HG03175 (cell line): Measurements from ENCODE around the gene PAK4.

Experiments used
- ATAC-seq: cut with Tn5 transposase; IDR thresholded peaks from one replicate; pipeline ENCODE4 v1.9.1; 2021; ENCODE audit warnings: mild to moderate bottlenecking, moderate library complexity; ENCODE audit not compliant: unreplicated experiment

The PAK4 gene

DNA sequence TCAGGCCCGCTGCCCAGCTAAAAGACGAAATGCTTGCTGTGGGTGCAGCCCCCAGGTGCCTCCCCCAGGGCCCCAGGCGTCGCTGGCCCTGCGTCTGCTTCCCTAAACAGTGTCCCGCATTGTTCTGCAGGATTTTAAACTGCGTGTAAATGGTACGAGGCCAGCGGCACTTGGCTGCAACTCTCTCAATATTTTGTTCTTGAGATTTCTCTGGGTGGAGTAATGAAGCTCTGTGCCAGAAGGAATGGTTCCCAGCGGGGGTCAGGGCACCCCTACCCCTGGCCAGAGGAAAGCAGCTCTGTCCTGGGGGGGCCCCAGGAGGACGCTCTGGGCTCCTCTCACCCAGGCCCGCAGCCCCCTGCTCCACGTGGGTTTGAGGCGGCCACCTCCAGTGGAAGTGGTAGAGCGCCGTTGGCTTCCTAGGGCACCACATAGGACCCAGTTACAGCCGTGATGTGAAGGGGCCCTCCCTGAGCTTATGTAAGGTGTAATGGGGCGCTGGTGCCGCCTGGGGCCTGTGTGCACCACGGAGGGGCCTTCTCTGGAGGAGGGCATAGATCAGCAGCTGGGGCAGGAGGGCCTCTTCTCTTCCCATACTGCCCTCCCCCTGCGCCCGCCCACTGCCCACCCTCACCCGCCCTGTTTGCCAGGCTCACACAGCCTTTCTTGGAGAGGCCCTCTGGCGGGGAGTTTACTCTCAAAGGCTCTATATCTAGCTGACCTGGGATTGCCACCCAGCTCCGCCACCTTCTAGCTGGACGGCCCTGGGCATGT is 19.8 kb downstream of the PAK4 start:
- no peak for ATAC-seq

DNA sequence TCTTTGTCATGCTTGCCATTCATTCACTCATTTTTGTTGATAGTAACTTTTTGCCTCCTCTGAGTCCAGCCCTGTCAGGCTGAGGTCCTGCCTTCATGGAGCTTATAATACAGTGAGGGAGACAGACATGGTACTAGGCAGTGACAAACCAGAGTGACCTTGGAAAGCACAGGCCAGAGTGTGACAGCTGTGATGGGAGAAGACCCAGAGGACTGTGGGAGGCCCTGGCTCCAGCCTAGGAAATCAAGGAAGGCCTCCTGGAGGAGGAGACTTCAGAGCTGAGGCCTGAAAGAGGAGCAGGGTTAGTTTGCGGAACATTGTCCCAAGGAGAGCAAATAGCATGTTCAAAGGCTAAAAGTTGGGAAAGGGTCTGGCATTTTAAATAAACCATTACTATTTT is 20.5 kb downstream of the PAK4 start:
- no peak for ATAC-seq

DNA sequence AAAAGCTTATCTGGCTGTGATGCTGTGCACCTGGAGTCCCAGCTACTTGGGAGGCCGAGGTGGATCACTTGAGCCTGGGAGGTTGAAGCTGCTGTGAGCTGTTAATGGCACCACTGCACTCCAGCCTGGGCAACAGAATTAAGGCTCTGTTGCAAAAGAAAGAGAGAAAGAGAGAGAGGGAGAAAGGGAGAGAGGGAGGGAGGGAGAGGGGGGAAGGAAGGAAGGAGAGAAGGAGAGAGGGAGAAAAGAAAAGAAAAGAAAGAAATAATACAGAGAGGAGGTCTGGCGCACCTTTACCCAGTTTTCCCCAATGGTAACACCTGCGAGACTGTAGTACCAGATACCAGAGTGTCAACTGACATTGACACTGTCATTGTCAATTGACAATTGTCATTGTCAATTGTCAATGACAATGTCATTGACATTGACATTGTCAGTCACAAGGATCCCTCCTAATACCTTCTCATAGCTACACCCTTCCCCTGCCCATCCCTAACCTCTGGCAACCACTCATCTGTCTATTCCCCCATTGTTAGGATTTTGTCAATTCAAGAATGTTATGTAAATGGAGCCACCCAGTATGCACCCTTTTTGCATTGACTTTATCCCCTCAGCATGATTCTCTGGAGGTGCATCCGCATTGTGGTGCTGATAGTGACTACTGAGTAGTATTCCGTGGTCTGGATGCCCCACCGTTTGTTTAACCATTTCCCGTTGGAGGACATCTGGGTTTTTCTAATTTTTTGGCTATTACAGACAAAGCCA is 21.3 kb downstream of the PAK4 start:
- no peak for ATAC-seq

DNA sequence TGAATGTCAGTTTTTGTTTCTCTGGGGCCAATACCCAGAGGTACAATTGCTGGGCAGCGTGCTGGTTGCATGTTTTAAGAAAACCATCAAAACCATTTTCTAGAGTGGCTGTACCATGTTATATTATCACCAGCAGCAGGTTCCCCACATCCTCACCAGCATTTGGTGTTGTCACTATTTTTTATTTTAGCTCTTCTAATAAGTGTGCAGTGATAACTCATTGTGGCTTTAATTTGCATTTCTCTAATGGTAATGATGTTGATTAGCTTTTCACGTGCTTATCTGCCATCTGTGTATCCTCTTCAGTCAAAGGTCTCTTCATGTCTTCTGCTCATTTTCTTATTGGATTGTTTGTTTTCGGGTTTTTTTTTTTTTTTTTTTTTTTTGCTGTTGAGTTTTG is 21.9 kb downstream of the PAK4 start:
- no peak for ATAC-seq

DNA sequence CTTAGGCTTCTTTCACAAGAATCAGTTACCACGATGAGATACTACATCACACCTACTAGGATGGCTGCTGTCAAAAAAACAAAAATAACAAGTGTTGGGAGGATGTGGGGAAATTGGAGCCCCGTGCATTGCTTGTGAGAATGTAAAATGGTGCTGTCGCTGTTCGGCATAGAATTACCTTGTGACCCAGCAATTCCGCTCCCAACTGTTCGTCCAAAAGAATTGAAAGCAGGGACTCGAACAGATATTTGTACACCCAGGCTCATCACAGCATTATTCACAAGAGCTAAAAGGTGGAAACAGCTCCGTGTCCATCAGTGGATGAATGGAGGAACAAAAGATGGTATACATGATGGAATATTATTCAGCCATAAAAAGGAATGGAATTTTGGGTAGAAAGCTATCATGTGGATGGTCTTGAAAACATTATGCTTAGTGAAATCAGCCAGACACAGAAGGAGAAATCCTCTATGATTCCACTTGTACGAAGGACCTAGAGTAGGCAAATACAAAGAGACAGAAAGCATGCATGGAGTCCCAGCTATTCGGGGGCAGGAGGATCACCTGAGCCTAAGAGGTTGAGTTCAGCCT is 23.4 kb downstream of the PAK4 start:
- no peak for ATAC-seq

DNA sequence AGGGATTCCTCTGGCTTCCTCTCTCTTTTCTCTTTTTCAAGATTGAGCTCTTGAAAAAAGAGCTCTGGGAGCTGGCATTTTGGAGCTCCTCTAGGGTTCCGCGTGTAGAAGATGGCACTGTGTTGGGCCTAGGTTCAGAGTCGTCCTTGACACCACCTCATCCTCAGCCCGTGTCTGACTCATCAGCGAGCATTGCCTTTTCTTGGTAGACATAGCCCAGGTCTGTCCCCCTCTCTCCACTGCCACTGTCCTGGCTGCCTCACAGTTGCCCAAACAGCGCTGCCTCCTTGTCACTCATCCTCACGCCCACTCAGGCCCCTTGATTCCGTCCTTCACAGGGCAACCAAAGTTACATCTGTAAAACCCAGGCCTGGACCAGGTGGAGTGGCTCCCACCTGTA is 24.6 kb downstream of the PAK4 start:
- ATAC-seq, result no peak

DNA sequence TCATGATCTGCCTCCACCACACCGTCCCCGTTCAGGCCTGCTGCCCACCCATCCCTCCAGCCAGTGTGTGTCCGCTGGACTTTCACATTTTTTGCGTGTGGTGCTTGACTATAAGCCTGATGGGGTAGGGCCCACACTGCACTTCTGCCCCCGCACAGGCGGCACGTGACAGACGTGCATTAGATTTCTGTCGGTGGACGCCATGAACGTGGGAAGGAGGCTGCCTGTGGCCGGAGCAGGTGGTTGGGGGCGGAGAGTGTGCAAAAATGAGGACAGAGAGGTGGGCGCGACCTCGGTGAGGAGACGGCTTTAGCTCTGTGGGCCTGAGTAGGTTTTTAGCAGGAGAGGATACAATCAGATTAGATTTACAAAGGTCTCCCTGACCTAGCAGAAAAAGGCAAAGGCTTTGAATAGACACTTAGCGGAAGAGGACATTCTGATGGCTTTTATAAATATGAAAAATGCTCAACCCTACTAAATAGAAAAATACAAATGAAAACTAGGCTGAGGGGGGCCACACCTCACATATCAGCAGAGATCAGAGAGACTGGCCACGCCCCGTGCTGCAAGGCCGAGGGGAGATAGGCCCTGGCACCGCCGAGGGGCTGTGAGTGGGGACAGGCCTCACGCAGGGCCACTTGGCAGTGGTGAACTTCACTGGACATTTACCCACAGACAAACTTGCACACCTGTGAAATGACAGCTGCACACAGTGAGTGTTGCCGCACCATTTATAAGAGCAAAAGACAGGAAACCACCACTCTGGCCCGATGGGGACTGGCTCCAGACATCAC is 25.4 kb downstream of the PAK4 start:
- no peak for ATAC-seq

DNA sequence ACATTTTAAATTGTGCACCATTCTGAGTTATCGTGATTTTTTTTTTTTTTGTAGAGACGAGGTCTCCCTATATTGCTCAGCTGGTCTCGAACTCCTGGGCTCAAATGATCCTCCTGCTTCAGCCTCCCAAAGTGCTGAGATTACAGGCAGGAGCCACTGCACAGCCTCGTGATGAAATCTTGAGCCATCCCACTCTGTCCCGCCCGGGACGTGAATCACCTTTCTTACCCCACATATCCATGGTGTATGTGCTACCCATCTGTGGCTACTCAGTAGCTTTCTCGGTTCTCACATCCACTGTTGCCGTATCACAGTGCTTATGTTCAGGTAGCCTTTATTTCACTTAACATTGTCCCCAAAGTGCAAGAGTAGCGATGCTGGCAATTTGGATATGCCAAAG is 26.5 kb downstream of the PAK4 start:
- no peak for ATAC-seq

DNA sequence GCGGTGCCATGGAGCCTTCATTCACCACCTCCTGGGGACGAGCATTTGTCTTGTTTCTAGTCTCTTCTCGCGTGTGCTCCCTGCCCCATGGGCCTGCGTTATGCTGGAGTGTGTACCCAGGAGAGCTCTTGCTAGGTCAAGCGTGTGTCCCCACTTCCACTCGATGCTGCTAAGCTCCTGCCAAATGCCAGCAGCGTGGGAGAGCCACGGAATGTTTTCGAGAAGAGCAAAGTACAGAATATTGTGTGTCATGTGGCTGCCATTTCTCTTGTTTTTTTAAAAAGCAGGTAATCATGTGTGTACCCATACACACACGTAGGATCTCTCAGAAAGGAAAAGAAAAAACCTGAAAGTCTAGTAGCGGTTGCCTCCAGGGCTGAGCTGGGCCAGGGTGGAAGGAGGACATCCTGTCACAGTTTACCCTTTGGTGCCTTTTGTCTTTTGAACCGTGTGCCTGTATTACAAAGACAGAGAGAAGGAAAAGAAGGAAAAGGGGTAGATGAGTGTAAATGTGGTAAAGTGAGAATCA is 28.6 kb downstream of the PAK4 start:
- ATAC-seq, result no peak

DNA sequence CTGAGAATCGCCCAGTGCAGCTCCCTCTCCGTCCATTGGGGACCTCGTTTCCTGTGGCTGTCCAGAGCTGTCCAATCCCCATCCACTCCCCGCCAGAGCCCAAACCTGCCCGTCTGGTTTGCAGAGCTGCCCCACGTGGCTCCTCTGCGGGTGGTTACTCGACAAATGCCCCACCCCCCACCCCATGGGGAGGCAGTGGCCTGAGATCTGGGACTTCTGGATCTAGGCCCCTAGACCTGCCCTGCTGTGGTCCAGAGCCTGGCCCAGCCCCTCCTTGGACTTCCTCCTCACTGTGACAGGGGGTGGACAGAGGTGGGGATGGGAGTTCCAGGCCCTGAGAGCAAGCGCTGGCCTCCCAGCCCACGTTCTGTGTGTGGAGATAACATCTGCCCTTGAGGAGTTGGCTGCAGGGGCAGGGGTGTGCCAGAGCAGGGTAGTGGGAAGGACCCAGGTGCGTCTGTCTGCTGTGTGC is 29.1 kb downstream of the PAK4 start:
- no peak for ATAC-seq

DNA sequence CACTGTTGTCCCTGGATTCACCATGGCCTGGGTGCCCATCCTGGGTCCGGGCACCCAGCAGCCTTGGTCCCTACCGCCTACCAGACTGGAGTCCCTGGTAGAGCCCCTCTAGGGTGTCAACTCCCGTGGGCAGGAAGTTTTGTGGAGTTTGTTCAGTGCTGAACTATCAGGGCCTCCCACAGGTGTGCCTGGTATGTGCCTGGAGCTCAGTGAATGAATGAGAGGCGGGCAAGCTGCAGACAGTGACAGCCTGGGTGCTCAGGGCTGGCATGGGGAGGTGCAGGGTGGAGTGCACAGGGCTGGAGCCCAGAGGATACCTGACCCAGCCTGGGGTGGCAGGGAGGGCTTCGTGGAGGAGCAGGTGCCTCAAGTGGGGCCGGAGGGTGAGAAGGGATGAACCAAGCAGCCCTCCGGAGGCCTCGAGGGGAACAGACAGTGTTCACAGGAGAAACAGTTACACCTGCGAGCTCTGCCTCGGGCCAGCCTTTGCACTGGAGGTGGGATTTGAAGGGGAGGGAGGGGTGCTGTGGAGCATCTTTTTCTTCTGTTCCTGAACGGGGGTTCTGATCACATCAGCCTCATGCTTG is 29.6 kb downstream of the PAK4 start:
- no peak for ATAC-seq

DNA sequence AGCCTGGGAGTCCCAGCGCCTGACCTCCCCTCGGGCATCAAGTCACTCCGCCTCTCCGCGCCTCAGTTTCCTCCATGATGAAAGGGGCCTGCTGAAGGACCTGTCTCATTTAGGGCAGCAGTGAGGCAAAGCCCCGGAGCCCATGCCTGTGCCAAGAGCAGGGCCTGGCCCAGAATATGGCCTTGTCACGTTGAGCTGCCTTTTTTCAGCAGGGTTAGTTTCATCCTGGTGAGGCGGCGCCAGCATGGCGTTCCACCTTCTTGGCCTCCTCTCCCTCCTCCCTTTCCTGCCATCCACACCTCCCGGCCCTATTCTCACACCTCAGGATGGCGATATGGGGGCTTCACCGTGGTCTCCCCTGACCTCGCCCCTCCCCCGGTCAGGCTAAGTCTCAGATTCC is 30.2 kb downstream of the PAK4 start:
- ATAC-seq, result no peak

DNA sequence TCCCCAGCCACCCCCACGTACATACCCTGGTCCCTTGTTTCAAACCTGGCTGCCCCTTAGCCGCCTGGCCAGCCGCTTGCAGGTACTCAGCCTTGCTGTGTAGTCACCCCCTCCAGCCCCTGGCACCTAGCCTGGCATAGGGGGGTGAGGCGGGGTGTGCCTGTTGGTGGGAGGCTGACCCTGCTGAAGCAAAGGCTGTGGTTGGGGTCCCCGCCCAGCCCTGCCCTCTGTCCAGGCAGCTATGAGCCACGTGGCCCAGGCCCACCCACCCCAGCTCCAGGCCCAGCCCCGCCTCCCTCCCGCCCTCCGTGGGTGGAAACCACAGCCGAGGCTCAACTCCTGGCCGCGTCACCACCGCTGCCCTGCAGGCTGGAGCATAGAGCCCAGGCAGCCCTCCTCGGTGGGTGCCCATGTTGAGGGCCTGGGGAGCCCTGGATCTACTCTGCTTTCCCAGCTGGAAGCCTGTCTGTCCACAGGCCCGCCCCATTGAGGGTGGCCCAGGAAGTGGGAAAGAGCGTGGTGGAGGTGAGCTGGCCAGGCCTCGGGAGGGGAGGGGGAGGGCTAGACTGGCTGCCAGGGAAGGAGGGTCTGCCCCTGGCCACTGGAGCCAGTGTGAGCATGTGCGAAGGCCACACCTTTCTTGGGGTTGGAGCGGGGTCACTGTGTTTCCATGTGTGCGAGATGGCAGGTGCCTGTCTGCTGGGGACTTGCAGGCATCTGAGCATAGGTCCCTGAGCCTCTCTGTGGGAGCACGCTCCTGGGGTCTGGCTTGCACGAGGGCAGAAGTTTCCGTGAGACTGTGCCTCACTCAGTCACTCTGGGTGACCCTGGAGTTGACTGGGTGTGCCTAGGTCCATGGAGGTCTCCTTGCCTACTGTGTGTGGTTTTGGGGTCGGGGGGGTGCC is 31.0 kb downstream of the PAK4 start:
- no peak for ATAC-seq

DNA sequence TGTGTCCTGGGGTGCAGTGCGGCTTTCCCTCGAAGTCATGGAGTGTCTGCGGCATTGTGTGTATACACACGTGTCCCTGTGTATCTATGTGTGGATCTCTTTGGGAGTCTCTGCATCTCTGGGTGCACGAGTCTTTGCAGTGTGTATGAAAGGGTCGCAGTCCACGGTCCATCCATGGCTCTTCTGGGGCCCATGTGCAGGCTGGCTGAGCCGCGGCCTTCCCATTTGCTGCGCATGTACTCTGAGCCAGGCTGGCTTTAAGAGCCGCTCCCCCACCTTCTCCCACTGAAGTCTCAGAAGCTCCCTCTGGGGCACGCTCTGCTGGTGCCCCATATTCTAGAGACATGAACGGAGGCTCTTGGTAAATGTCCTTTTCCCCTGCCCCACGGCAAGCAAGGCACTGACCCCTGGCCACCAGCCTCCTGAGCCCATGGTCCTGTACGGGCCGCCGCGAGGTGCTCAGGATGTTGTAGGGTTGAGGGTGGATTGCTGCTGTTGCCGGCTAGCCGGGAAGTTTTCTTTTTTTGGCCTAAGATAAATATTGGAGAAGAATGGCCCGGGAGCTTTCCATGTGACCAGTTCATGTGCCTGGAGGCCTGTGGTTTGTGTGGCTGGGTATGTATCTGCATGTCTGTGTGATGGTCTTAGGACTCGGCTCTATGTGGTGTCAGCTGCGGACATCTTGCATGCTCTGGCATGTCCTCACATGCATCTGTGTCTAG is 31.9 kb downstream of the PAK4 start:
- no peak for ATAC-seq

DNA sequence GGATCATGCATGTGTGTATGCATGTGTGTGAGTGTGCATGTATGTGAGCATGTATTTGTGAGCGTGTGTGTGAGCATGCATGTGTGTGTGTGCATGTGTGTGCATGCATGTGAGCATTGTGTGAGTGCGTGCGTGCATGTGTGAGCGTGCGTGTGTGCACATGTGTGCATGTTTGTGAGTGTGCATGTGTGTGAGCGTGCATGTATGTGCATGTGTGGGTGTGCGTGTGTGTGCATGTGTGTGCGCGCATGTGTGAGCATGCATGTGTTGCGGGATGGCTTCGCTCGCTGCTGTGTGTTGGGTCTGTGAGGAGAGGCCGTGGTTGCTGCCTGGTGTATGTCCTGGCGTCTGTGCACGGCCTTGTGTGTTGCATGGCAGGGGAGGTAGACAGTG is 32.4 kb downstream of the PAK4 start:
- ATAC-seq, result no peak

DNA sequence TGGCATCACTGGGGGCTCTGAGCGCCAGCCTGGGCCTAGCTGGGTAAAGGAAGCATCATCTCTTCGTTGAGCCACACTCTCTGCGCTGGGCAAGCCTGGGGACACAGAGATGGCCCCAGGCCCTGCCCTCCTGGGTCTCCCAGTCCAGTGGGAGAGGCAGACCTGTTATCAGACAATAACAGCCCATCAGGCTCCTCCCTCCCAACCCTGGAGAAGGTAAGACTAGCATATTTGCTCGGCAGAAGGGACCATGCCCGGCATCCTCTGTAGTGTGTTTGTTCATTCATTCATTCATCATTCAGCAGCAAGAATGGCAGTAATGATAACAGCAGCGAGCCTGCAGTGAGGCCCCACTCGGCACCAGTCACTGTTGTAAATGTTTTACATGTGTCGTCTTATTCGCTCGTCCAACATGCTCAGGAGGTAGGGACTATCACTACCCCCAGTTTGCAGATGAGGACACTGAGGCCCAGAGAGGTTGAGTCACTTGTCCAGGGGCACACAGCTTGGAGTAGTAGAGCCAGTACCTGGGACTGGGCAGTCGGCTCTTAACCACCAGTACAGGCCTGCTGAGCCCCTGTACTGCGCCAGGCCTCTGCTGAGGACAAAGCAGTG is 33.2 kb downstream of the PAK4 start:
- ATAC-seq, result no peak

DNA sequence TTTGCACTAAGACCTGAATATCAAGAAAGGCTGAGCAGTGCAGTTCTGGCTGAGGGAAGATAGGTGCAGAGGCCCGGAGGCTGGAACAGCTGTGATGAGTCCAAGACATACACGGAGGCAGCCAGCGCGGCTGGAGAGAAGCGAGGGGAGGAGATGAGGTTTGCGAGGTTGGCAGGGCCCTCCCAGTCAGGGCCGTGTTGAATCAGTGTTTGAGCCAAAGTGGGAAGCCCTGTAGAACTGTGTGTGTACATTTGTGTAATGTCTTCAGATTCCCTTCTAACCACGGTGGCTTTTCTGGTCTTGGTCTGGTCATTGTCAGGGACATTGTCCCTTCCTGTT is 34.9 kb downstream of the PAK4 start:
- no peak for ATAC-seq

DNA sequence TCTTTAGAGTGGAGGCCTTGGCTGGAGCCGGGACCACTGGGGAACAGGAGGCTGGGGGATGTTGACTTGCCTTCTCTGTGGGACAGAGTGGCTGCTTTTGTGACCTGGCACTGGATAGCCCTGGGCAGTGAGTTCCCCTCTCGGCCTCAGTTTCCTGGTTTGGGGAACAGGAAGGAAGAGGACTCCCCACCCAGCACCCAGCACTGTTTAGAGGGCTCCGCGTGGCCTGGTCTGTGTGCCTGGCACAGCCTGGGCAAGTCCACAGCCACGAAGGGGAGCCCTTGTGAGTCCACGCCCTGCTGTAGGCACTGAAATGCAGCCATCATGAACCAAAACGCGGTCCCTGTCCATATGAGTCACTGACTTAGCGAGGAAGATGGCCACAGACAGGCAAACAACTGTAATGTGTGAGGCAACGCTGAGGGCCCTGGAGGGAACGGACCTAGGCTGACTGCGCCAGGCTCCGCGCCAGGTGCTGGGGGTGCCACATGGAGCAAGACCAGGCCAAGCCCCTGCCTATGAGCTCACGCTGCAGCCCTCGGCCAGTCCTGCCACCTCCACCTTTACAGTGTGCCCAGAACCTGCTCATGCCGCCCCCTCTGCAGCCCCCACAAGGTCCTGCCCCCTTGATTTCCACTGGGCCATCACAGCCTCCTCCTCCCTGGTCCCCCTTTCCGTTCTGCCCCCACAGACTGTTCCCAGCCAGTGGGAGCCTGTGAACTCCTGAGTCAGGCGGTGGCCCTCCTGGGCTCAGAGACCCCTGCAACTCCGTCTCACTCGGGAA is 35.5 kb downstream of the PAK4 start:
- no peak for ATAC-seq
